Thoracic aorta (tissue), 2 donors: Measurements from ENCODE around the gene GANAB. TPM values are rescaled to one million over a fixed set of nuclear protein-coding genes. Genes with fewer than 3 reads are reported as not detected.
A peak's percentile ranks its signal among the peaks of the same experiment; 100 is the strongest.

ENCODE experiments used
- ATAC-seq: fragments of 150-250 bp; one replicate; pipeline ENCODE4 v1.8.0; 2017; ENCODE audit warnings: low read depth; ENCODE audit not compliant: insufficient number of reproducible peaks, low FRiP score
- DNase-seq: peaks from one replicate; pipeline ENCODE4 v3.0.0-alpha.2; 2020; ENCODE audit warnings: low spot score
- H3K27ac ChIP-seq, 2 donors: fragments of 200-600 bp; sonication (generic); 1 replicate in 1 of 2; 2 replicates in 1 of 2; pipeline ENCODE4 v1.5.1; 2016; ENCODE audit warnings: mild to moderate bottlenecking in 2 of 2, moderate library complexity in 2 of 2
- H3K27me3 ChIP-seq: fragments of 200-600 bp; sonication (generic); replicated peaks from 2 replicates; pipeline ENCODE4 v1.6.0; 2016; ENCODE audit warnings: mild to moderate bottlenecking; ENCODE audit not compliant: insufficient read depth
- H3K36me3 ChIP-seq: fragments of 200-600 bp; sonication (generic); one replicate; pipeline ENCODE4 v1.5.1; 2016
- H3K4me1 ChIP-seq, 2 donors: fragments of 200-600 bp; sonication (generic); 1 replicate in 1 of 2; 2 replicates in 1 of 2; pipeline versions ENCODE4 v1.5.1 to v1.6.0; 2016; ENCODE audit warnings: low read depth in 2 of 2, mild to moderate bottlenecking in 1 of 2; ENCODE audit not compliant: control insufficient read depth in 1 of 2
- H3K4me3 ChIP-seq: fragments of 200-600 bp; sonication (generic); 2 replicates; pipeline ENCODE4 v1.5.1; 2016; ENCODE audit warnings: mild to moderate bottlenecking
- H3K9me3 ChIP-seq: fragments of 200-600 bp; sonication (generic); 2 replicates; pipeline ENCODE4 v1.5.1; 2016
- total RNA-seq, 2 donors: library from RNA; depleted of rRNA; stranded (reverse); fragments of >200 nt; gene quantifications; one replicate each; pipeline versions ENCODE4 v1.1.0 to v1.2.3, GENCODE V29; 2016
- TF ChIP-seq, protein P1 (sequence below): fragments of 200-600 bp; sonication (generic); IDR thresholded peaks from one replicate; pipeline ENCODE4 v1.5.1; 2019; ENCODE audit warnings: antibody characterized with exemption

GANAB gene
- total RNA-seq, 2 donors from 2014 or later = 120 to 159 TPM

DNA sequence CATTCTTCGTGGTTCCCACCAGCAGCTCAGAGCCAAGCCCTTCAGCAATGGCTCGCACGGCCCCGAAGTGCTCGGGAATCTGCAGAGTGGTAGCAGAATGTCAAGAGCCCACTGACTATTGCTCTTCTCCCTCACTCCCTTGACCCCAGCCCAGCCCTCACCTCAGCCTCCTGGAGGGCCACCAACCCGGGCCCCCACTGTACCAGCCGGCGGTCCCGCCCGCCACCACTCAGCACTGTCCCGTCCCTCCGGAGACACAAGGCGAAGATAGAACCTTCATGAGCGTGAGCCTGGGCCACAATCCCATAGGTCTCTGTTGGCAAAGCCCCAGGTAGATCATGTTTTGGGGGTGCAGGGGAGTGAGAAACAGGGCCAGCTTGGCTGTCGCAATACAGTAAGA, 40.5 kb downstream of the GANAB start:
- H3K4me1 ChIP-seq = peaks cover 4 to 29% of the 10 kb centered on the region in 2 donors
- peaks cover 28% of the 10 kb centered on the region for H3K36me3 ChIP-seq
- H3K9me3 ChIP-seq = no peaks in the 10 kb centered on the region
- no peaks in the 10 kb centered on the region for H3K27me3 ChIP-seq
- DNase-seq (no peak), ATAC-seq (no peak)
- no peak overlapping the region for H3K27ac ChIP-seq
- no peak overlapping the region for H3K4me3 ChIP-seq
- TF ChIP-seq, protein P1, sequence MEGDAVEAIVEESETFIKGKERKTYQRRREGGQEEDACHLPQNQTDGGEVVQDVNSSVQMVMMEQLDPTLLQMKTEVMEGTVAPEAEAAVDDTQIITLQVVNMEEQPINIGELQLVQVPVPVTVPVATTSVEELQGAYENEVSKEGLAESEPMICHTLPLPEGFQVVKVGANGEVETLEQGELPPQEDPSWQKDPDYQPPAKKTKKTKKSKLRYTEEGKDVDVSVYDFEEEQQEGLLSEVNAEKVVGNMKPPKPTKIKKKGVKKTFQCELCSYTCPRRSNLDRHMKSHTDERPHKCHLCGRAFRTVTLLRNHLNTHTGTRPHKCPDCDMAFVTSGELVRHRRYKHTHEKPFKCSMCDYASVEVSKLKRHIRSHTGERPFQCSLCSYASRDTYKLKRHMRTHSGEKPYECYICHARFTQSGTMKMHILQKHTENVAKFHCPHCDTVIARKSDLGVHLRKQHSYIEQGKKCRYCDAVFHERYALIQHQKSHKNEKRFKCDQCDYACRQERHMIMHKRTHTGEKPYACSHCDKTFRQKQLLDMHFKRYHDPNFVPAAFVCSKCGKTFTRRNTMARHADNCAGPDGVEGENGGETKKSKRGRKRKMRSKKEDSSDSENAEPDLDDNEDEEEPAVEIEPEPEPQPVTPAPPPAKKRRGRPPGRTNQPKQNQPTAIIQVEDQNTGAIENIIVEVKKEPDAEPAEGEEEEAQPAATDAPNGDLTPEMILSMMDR = no peak

DNA sequence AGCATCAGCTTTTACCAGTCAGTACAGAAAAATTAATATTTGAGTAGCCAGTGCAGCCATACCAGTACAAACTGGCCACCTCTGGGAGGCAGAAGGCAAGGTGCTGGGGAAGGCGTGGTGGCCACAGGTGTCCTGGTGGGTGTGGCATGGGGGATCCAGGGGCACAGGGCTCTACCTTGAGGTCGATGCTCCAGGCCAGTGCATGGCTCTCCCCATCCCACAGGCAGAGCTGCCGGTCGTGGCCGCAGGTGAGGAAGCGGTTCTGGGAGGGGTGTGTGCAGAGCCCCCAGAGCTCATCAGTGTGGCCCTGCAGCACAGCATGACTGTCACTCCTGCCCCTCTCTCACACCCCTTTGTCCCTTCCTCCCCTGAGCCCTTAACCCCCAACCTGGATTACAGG, 40.9 kb downstream of the GANAB start:
- peaks cover 28% of the 10 kb centered on the region for H3K36me3 ChIP-seq
- TF ChIP-seq, protein P1 = no peak
- H3K4me1 ChIP-seq = peaks cover 1 to 27% of the 10 kb centered on the region in 2 donors
- no peak overlapping the region for H3K27ac ChIP-seq
- H3K9me3 ChIP-seq = no peaks in the 10 kb centered on the region
- H3K4me3 ChIP-seq = no peak overlapping the region
- ATAC-seq (no peak), DNase-seq (no peak)
- H3K27me3 ChIP-seq = no peaks in the 10 kb centered on the region

DNA sequence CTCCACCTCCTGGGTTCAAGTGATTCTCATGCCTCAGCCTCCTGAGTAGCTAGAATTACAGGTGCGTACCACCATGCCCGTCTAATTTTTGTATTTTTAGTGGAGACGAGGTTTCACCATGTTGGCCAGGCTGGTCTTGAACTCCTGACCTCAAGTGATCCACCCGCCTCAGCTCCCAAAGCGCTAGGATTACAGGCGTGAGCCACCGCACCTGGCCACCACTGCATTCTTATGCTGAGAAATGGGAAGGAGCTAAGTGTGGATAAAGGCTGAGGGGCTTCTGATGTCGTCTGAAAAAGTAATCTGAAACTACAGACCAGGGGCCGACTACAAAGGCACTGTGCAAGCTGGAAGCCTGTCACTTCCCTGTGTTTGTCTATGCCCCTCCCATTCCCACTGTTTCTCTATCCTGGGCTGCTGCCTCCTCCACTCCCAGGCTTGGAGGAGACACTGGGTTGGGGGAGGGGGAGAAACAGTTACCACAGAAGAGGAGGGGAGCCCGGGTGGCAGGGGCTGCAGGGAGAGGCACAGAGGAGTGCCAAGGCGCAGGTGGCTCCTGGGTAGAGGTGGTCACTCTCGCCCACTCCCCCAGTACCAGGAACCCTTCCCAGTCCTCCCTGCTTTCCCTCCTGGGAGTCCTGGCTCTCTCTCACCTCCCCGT, 41.8 kb downstream of the GANAB start:
- peaks cover 28% of the 10 kb centered on the region for H3K36me3 ChIP-seq
- peak overlapping the region in 1 of 2 donors; percentile 3 for H3K27ac ChIP-seq
- ATAC-seq (no peak), DNase-seq (no peak)
- peaks cover 10 to 27% of the 10 kb centered on the region in 2 donors for H3K4me1 ChIP-seq
- TF ChIP-seq, protein P1 = no peak
- no peaks in the 10 kb centered on the region for H3K27me3 ChIP-seq
- no peaks in the 10 kb centered on the region for H3K9me3 ChIP-seq
- no peak overlapping the region for H3K4me3 ChIP-seq

DNA sequence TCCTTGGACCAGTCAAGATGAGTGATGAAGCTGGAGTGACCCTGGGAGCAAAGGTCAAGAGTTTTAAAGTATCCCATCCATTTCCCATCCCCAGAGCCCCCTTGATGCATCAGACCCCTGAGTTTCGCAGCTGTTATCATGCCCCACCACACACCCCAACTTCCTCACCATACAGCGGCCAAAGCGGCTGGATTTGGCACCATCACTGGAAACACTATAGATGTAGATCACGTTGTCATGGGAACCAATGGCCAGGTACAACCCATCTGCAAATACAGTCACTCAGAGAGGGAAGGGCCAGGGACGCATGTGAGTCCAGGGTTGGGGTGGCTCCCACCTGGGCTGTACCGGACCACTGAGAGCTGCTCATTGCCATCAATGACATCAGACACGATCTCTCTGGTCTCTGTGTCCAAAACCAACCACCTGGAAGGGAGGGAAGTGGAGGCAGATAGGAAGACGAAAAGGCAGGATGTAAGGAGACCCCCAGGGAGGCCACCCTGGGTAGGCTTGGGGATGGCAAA, 42.6 kb downstream of the GANAB start:
- DNase-seq (no peak), ATAC-seq (no peak)
- H3K9me3 ChIP-seq = no peaks in the 10 kb centered on the region
- no peaks in the 10 kb centered on the region for H3K27me3 ChIP-seq
- no peak overlapping the region for H3K4me3 ChIP-seq
- peaks cover 24% of the 10 kb centered on the region for H3K36me3 ChIP-seq
- peaks cover 16 to 33% of the 10 kb centered on the region in 2 donors for H3K4me1 ChIP-seq
- H3K27ac ChIP-seq = peak overlapping the region; percentile 98 to 99
- TF ChIP-seq, protein P1 = no peak

DNA sequence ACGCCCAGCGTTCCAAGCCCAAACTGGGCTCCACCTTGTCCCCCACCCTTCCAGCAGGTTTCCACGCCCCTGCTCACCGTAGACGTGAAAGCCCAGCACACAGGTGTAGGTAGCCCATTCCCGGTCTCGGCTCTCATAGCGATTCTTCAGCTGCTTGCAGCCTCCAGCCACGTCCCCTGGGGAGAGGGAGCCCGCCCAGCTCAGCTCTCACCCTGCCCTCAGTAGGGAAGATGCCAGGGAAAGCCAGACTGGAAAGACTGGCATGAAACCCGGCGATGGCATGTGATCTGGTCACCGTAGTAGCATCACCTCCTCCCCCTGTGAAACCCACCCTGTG, 43.4 kb downstream of the GANAB start:
- H3K36me3 ChIP-seq = peaks cover 24% of the 10 kb centered on the region
- H3K27me3 ChIP-seq = no peaks in the 10 kb centered on the region
- H3K4me3 ChIP-seq = peak overlapping the region; percentile 98
- ATAC-seq (no peak), DNase-seq (no peak)
- TF ChIP-seq, protein P1 = no peak
- H3K4me1 ChIP-seq = peaks cover 20 to 40% of the 10 kb centered on the region in 2 donors
- peak overlapping the region; percentile 98 to 99 for H3K27ac ChIP-seq
- H3K9me3 ChIP-seq = no peaks in the 10 kb centered on the region
